ENCODE data around the gene CCDC38. TPM values are rescaled to one million over a fixed set of nuclear protein-coding genes. Genes with fewer than 3 reads are reported as not detected.
"Not testable (repeated sequence)": the region's sequence is repeated elsewhere in the genome, so short reads cannot be mapped to it uniquely, and the experiment has no call there.

Gene CCDC38
- total RNA-seq, 1 donor from 2014 or later, result 0.13 TPM

DNA sequence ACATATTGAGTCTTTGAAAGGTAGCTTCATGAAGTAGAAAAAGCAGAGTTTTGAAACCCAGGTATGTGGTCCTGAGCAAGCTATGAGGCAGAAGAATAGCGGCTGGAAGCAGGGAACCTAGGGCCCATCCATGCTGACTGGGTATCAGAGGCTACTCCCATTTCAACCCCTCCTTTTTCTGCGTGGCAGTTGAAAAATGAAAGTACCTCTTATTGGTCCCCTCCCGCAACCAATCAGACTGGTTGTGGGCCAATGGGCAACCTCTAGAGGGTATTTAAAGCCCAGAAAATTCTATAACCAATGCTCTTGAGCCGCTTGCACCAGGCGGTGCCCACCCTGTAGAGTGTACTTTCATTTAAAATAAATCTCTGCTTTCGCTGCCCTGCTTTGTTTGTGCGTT, 85.3 kb downstream of the CCDC38 start:
- Mint-ChIP-seq H3K36me3 (peaks cover 15% of the 10 kb centered on the region), H3K4me3 (no peak overlapping the region), H3K4me1 (peaks cover 5% of the 10 kb centered on the region), H3K9me3 (peaks cover 7% of the 10 kb centered on the region), H3K27me3 (ENCODE audit: low read depth) (peaks cover 1% of the 10 kb centered on the region), H3K27ac (no peak overlapping the region)
- no peak for DNase-seq (ENCODE audit: low spot score in 2 of 2, unreplicated experiment in 2 of 2)
- no peak for TF ChIP-seq CTCF (IDR thresholded peaks at IDR 0.05; ENCODE audit: unreplicated experiment)

DNA sequence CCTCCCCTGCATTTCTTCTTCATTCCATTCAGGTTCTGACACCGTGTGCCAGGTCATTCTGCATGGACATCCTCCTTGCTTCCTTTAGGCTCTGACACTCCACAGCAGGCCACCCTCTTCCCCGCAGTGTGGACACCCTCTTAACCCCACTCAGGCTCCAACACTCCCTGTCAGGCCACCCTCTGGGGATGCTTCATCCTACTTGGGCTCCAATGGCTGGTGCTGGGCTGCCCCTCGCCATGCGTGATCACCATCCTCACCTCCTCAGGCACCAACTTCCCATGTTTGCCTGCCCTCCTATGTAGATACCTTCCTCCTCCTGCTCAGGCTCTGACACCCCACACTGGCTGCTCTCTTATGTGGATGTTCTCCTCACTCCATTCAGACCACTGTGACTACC, 90.3 kb downstream of the CCDC38 start:
- Mint-ChIP-seq H3K27ac (no peak overlapping the region), H3K4me3 (no peak overlapping the region), H3K4me1 (no peaks in the 10 kb centered on the region), H3K9me3 (no peaks in the 10 kb centered on the region), H3K27me3 (ENCODE audit: low read depth) (peaks cover 8% of the 10 kb centered on the region), H3K36me3 (no peaks in the 10 kb centered on the region)
- no peak for TF ChIP-seq CTCF (IDR thresholded peaks at IDR 0.05; ENCODE audit: unreplicated experiment)
- no peak for DNase-seq (ENCODE audit: low spot score in 2 of 2, unreplicated experiment in 2 of 2)

GRCh38 chr12:95851606-95852005, 90.8 kb downstream of the CCDC38 start:
- H3K9me3 Mint-ChIP-seq, result no peaks in the 10 kb centered on the region
- no peak overlapping the region for H3K27ac Mint-ChIP-seq
- no peaks in the 10 kb centered on the region for H3K4me1 Mint-ChIP-seq

GRCh38 chr12:95848575-95849388, 93.6 kb downstream of the CCDC38 start:
- no peak for DNase-seq (ENCODE audit: low spot score in 2 of 2, unreplicated experiment in 2 of 2)
- no peak for TF ChIP-seq CTCF (IDR thresholded peaks at IDR 0.05; ENCODE audit: unreplicated experiment)
- Mint-ChIP-seq H3K27ac (no peak overlapping the region), H3K9me3 (no peaks in the 10 kb centered on the region), H3K27me3 (ENCODE audit: low read depth) (peaks cover 6% of the 10 kb centered on the region), H3K4me3 (no peak overlapping the region), H3K36me3 (no peaks in the 10 kb centered on the region), H3K4me1 (no peaks in the 10 kb centered on the region)

More at GRCh38 chr12:95851606-95852005, 90.8 kb downstream of the CCDC38 start:
- DNase-seq (ENCODE audit: low spot score in 2 of 2, unreplicated experiment in 2 of 2), result no peak
- Mint-ChIP-seq H3K27me3 (ENCODE audit: low read depth) (peaks cover 8% of the 10 kb centered on the region), H3K4me3 (no peak overlapping the region), H3K36me3 (no peaks in the 10 kb centered on the region)
- no peak for TF ChIP-seq CTCF (IDR thresholded peaks at IDR 0.05; ENCODE audit: unreplicated experiment)

GRCh38 chr12:95842426-95842825, 100.0 kb downstream of the CCDC38 start:
- H3K27me3 Mint-ChIP-seq (ENCODE audit: low read depth), result peaks cover 20% of the 10 kb centered on the region
- not testable (repeated sequence) for H3K36me3 Mint-ChIP-seq; H3K4me3 Mint-ChIP-seq; DNase-seq (ENCODE audit: low spot score in 2 of 2, unreplicated experiment in 2 of 2); H3K9me3 Mint-ChIP-seq; H3K4me1 Mint-ChIP-seq; H3K27ac Mint-ChIP-seq

DNA sequence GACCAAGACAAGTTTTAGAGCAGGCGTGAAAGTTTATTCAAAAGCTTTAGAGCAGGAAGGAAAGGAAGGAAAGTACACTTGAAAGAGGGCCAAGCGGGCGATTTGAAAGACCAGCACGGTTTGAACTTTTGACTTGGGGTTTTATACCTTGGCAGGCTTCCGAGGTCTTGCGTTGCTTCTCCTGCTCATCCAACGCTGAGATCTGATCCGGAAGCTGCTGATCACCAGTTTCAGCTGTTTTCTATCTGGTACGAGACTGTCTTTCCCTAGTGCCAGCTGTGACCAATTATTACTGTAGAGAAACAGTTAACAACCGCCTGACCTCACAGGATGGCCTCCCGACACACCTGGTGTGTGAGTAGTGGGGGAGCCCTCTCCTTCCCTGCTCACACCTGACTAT, 104.3 kb downstream of the CCDC38 start:
- no peak for DNase-seq (ENCODE audit: low spot score in 2 of 2, unreplicated experiment in 2 of 2)
- no peak overlapping the region for H3K27ac Mint-ChIP-seq
- no peaks in the 10 kb centered on the region for H3K9me3 Mint-ChIP-seq
- H3K36me3 Mint-ChIP-seq, result no peaks in the 10 kb centered on the region
- peaks cover 27% of the 10 kb centered on the region for H3K27me3 Mint-ChIP-seq (ENCODE audit: low read depth)
- TF ChIP-seq CTCF (IDR thresholded peaks at IDR 0.05; ENCODE audit: unreplicated experiment), result no peak
- H3K4me1 Mint-ChIP-seq, result peaks cover 16% of the 10 kb centered on the region
- no peak overlapping the region for H3K4me3 Mint-ChIP-seq
